Esophagus squamous epithelium (tissue), 5 donors: ENCODE data around the gene STARD9. TPM values are rescaled to one million over a fixed set of nuclear protein-coding genes. Genes with fewer than 3 reads are reported as not detected.

Source experiments
- DNase-seq: peaks from one replicate; lab custom pipeline; 2025; lab: John Stamatoyannopoulos, UW
- H3K27ac ChIP-seq, 4 donors: fragments of 200-600 bp; sonication (generic); one replicate each; pipeline ENCODE4 v1.5.1; 2016 to 2019; ENCODE audit warnings: mild to moderate bottlenecking in 1 of 4
- H3K27me3 ChIP-seq, 4 donors: fragments of 200-600 bp; sonication (generic); 1 replicate in 3 of 4; 2 replicates in 1 of 4; pipeline versions ENCODE4 v1.5.1 to v1.6.0; 2017 to 2021; ENCODE audit warnings: antibody characterized with exemption in 1 of 4
- H3K36me3 ChIP-seq, 3 donors: fragments of 200-600 bp; sonication (generic); one replicate each; pipeline ENCODE4 v1.5.1; 2016 to 2019
- H3K4me1 ChIP-seq, 3 donors: fragments of 200-600 bp; sonication (generic); one replicate each; pipeline ENCODE4 v1.5.1; 2017 to 2019
- H3K4me3 ChIP-seq, 4 donors: fragments of 200-600 bp; sonication (generic); 1 replicate in 3 of 4; 2 replicates in 1 of 4; pipeline ENCODE4 v1.5.1; 2016 to 2019; ENCODE audit warnings: mild to moderate bottlenecking in 2 of 4, moderate library complexity in 1 of 4
- H3K9me3 ChIP-seq, 3 donors: fragments of 200-600 bp; sonication (generic); one replicate each; pipeline ENCODE4 v1.5.1; 2016 to 2019
- POLR2A ChIP-seq, 4 donors: fragments of 450-650 bp; IDR thresholded peaks; one replicate each; pipeline ENCODE4 v1.6.1; 2017; ENCODE audit warnings: antibody characterized with exemption in 4 of 4, mild to moderate bottlenecking in 4 of 4, moderate library complexity in 3 of 4
- WGBS, 2 donors: methylation state at CpG; one replicate each; pipeline ENCODE4 v1.1.5; 2018; 5-methylcytosine and 5-hydroxymethylcytosine counted together
- intact Hi-C: fragments of 100-400 bp; cut with DNase I; formaldehyde crosslinking; loops from one replicate; pipeline ENCODE4 v1.15.0; 2022
- total RNA-seq, 4 donors: library from RNA; depleted of rRNA; stranded (reverse); fragments of >200 nt; gene quantifications; one replicate each; pipeline ENCODE4 v1.1.0, GENCODE V29; 2016
- TF ChIP-seq, protein P1 (sequence below), 6 experiments: fragments of 450-650 bp in 4 of 6; fragments of 200-600 bp in 2 of 6; sonication (generic) in 2 of 6; IDR thresholded peaks; one replicate each; pipeline ENCODE4 v1.5.1; 2016 to 2019; ENCODE audit warnings: antibody characterized with exemption in 6 of 6, mild to moderate bottlenecking in 4 of 6, moderate library complexity in 4 of 6
- donor health status: DM: yes; HTN: yes; CAD: no.

Gene STARD9
- total RNA-seq, 4 donors from 2014 or later: 1.4 to 14.5 (median 2.3) TPM

- TF ChIP-seq, protein P1, sequence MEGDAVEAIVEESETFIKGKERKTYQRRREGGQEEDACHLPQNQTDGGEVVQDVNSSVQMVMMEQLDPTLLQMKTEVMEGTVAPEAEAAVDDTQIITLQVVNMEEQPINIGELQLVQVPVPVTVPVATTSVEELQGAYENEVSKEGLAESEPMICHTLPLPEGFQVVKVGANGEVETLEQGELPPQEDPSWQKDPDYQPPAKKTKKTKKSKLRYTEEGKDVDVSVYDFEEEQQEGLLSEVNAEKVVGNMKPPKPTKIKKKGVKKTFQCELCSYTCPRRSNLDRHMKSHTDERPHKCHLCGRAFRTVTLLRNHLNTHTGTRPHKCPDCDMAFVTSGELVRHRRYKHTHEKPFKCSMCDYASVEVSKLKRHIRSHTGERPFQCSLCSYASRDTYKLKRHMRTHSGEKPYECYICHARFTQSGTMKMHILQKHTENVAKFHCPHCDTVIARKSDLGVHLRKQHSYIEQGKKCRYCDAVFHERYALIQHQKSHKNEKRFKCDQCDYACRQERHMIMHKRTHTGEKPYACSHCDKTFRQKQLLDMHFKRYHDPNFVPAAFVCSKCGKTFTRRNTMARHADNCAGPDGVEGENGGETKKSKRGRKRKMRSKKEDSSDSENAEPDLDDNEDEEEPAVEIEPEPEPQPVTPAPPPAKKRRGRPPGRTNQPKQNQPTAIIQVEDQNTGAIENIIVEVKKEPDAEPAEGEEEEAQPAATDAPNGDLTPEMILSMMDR (IDR thresholded peaks at IDR 0.05): no peak
- TF ChIP-seq POLR2A (IDR thresholded peaks at IDR 0.05): no peak
- H3K4me3 ChIP-seq: no peak overlapping the region
- 95 to 100% methylated on average over 3 to 4 of the region's 7 CpGs for WGBS, 2 donors
- no peak overlapping the region for H3K27ac ChIP-seq
- H3K4me1 ChIP-seq: no peaks in the 10 kb centered on the region
- intact Hi-C loops: no loop called here
- DNase-seq: no peak
- H3K9me3 ChIP-seq: no peaks in the 10 kb centered on the region
- peaks cover 28 to 100% (median 56%) of the 10 kb centered on the region in 3 donors for H3K36me3 ChIP-seq
- no peaks in the 10 kb centered on the region for H3K27me3 ChIP-seq
These were observed 154.0 kb downstream of the STARD9 start for GRCh38 chr15:42729409-42729808.

DNA sequence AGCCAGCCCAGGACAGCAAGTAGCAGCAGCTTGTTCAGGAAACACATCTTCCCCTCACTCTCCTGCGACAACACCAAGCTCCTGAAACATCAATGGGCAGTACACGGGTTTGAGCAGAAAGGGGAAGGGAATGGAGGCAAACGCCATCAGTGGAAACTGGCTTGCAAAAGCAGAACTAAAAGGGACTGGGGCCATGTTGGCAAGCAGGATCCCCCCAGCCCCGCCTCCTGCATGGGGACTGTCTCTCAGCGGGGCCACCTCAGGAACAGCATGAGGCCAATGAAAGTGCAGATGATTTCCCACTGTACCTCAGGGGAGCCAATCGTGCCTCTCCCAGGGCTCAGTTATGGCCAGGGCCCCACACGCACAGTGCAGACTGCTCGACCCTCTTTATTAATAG is 154.7 kb downstream of the STARD9 start:
- DNase-seq: no peak
- Histone ChIP-seq H3K36me3 (peaks cover 28 to 100% (median 50%) of the 10 kb centered on the region in 3 donors), H3K9me3 (no peaks in the 10 kb centered on the region), H3K27me3 (no peaks in the 10 kb centered on the region), H3K4me1 (peaks cover 0 to 4% (median 0%) of the 10 kb centered on the region in 3 donors), H3K27ac (no peak overlapping the region), H3K4me3 (no peak overlapping the region)
- WGBS, 2 donors: 60 to 90% methylated on average over 1 to 2 of the region's 8 CpGs
- intact Hi-C loops: loop anchor here (10.0 kb wide), 1 partner anchor 195 kb away; the partner anchor contains the start of gene TTBK2
- no peak for TF ChIP-seq POLR2A (IDR thresholded peaks at IDR 0.05)
- TF ChIP-seq, protein P1 (IDR thresholded peaks at IDR 0.05): no peak

GRCh38 chr15:42730536-42730935 is 155.1 kb downstream of the STARD9 start:
- peaks cover 2 to 8% (median 4%) of the 10 kb centered on the region in 3 donors for H3K4me1 ChIP-seq
- 93 to 94% methylated on average over 5 of the region's 14 CpGs for WGBS, 2 donors
- H3K9me3 ChIP-seq: no peaks in the 10 kb centered on the region
- intact Hi-C loops: loop anchor here (10.0 kb wide), 1 partner anchor 194 kb away; the partner anchor contains the start of gene TTBK2
- H3K27me3 ChIP-seq: no peaks in the 10 kb centered on the region
- DNase-seq: no peak
- no peak overlapping the region for H3K4me3 ChIP-seq
- no peak for TF ChIP-seq POLR2A (IDR thresholded peaks at IDR 0.05)
- TF ChIP-seq, protein P1 (IDR thresholded peaks at IDR 0.05): no peak
- no peak overlapping the region for H3K27ac ChIP-seq
- peaks cover 28 to 99% (median 46%) of the 10 kb centered on the region in 3 donors for H3K36me3 ChIP-seq

GRCh38 chr15:42731461-42731860 is 156.1 kb downstream of the STARD9 start:
- Histone ChIP-seq H3K4me3 (no peak overlapping the region), H3K36me3 (peaks cover 24 to 90% (median 39%) of the 10 kb centered on the region in 3 donors), H3K27me3 (no peaks in the 10 kb centered on the region), H3K9me3 (no peaks in the 10 kb centered on the region), H3K4me1 (peaks cover 10 to 16% (median 10%) of the 10 kb centered on the region in 3 donors), H3K27ac (no peak overlapping the region)
- DNase-seq: no peak
- no peak for TF ChIP-seq POLR2A (IDR thresholded peaks at IDR 0.05)
- TF ChIP-seq, protein P1 (IDR thresholded peaks at IDR 0.05): no peak
- WGBS, 2 donors: 67 to 81% methylated on average over 5 to 6 of the region's 6 CpGs
- intact Hi-C loops: loop anchor here (10.0 kb wide), 1 partner anchor 193 kb away; the partner anchor contains the start of gene TTBK2

DNA sequence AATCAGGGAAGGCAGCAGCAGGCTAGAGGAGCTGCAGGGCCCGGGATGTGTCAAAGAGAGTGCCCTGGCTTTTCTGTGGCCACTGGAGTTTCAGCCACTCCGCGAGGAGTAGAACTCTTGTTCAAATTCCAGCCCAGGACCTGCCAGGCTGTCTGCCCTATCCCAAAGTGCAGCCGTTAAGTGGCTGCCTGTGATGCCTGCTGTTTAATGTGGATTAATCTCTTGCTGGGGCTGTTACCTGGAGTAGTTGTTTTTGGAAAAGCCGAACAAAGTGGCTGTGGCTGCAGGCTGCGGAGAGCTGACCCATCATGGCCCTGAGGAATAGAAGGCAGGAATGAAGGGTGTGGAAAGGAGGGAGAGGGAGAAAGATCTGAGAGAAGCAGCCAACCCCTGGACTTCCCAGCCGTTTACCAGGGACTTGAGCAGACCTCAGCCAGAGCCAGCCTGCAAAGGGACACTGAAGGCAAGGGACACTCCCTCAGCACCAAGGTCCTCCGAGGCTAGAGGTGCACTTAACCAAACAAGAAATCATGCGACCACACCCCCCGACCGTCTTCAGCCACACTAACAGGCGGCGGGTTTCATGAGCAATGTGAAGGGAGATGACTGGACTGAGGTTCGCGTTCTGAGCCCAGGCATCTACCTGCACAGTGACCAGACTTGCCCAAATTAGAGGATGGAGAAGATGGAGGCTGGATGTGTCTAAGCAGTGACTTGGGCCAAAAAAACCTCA is 156.9 kb downstream of the STARD9 start:
- TF ChIP-seq, protein P1 (IDR thresholded peaks at IDR 0.05): no peak
- TF ChIP-seq POLR2A (IDR thresholded peaks at IDR 0.05): no peak
- Histone ChIP-seq H3K9me3 (no peaks in the 10 kb centered on the region), H3K4me3 (no peak overlapping the region), H3K4me1 (peaks cover 10 to 18% (median 10%) of the 10 kb centered on the region in 3 donors), H3K27me3 (no peaks in the 10 kb centered on the region), H3K36me3 (peaks cover 22 to 82% (median 34%) of the 10 kb centered on the region in 3 donors), H3K27ac (no peak overlapping the region)
- DNase-seq: no peak
- 82 to 90% methylated on average over 11 of the region's 15 CpGs for WGBS, 2 donors
- intact Hi-C loops: loop anchor here (10.0 kb wide), 1 partner anchor 193 kb away; the partner anchor contains the start of gene TTBK2
